ENCODE results near the gene ATP6AP1. TPM values are rescaled to one million over a fixed set of nuclear protein-coding genes. Genes with fewer than 3 reads are reported as not detected.

The ATP6AP1 gene
- total and polyA plus RNA-seq, 2 experiments from 2014 or later = 37.7 to 52.1 TPM

DNA sequence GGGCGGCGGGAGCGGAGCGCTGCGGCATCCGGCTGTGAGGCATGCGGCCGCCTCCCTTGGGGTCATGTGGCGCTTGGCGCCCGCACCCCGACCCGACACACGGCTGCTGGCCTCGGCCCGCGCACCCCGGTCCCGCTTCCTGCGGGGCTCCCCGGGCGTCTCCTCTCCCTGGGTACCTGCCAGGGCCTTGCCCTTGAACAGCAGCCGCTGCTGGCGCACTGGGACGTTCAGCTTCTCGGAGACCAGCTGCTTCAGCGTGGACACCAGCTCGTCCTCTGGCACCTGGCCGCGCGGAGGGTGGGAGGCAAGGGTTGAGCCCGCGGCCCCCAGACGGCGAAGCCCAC, 57.5 kb downstream of the ATP6AP1 start (continued):
- TF ChIP-seq, protein P1, sequence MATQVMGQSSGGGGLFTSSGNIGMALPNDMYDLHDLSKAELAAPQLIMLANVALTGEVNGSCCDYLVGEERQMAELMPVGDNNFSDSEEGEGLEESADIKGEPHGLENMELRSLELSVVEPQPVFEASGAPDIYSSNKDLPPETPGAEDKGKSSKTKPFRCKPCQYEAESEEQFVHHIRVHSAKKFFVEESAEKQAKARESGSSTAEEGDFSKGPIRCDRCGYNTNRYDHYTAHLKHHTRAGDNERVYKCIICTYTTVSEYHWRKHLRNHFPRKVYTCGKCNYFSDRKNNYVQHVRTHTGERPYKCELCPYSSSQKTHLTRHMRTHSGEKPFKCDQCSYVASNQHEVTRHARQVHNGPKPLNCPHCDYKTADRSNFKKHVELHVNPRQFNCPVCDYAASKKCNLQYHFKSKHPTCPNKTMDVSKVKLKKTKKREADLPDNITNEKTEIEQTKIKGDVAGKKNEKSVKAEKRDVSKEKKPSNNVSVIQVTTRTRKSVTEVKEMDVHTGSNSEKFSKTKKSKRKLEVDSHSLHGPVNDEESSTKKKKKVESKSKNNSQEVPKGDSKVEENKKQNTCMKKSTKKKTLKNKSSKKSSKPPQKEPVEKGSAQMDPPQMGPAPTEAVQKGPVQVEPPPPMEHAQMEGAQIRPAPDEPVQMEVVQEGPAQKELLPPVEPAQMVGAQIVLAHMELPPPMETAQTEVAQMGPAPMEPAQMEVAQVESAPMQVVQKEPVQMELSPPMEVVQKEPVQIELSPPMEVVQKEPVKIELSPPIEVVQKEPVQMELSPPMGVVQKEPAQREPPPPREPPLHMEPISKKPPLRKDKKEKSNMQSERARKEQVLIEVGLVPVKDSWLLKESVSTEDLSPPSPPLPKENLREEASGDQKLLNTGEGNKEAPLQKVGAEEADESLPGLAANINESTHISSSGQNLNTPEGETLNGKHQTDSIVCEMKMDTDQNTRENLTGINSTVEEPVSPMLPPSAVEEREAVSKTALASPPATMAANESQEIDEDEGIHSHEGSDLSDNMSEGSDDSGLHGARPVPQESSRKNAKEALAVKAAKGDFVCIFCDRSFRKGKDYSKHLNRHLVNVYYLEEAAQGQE (IDR thresholded peaks at IDR 0.05; ENCODE audit: unreplicated experiment) = no peak
- TF ChIP-seq, protein P2, sequence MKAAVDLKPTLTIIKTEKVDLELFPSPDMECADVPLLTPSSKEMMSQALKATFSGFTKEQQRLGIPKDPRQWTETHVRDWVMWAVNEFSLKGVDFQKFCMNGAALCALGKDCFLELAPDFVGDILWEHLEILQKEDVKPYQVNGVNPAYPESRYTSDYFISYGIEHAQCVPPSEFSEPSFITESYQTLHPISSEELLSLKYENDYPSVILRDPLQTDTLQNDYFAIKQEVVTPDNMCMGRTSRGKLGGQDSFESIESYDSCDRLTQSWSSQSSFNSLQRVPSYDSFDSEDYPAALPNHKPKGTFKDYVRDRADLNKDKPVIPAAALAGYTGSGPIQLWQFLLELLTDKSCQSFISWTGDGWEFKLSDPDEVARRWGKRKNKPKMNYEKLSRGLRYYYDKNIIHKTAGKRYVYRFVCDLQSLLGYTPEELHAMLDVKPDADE (IDR thresholded peaks at IDR 0.05) = no peak
- no peak for TF ChIP-seq JUNB (IDR thresholded peaks at IDR 0.05; ENCODE audit: unreplicated experiment)
- no peak for TF ChIP-seq ZNF331 (CRISPR knock-in tag; IDR thresholded peaks at IDR 0.05; ENCODE audit: low read depth)
- TF ChIP-seq NANOG (IDR thresholded peaks at IDR 0.05; ENCODE audit: borderline replicate concordance) = no peak

Small RNAs within 50 kb of the gene (microRNA-seq; reads per million reads assigned to microRNA genes)
- not detected for gene MIR6858

Small RNAs within 50 kb of the gene (small RNA-seq; reads per million reads assigned to genes)
- gene MIR6858 (ENCODE audit: low replicate concordance) = not detected
- not detected for gene SNORA70 (ENCODE audit: low replicate concordance)

Other genes with a start within 250 kb of the ATP6AP1 start
- gene OPN1MW, start 246.1 kb upstream of the ATP6AP1 start, total RNA-seq (2014; rRNA removed; shearing (Covaris generic)) = not detected in 2 replicates
- not detected in 2 replicates for gene OPN1MW, start 246.1 kb upstream of the ATP6AP1 start, polyA plus RNA-seq (2016; fragmentation: Nextera tagmentation; extraction: Ambion mirVana)
- not detected in 2 replicates for gene OPN1MW2, start 208.9 kb upstream of the ATP6AP1 start, total RNA-seq (2014; rRNA removed; shearing (Covaris generic))
- not detected in 2 replicates for gene OPN1MW2, start 208.9 kb upstream of the ATP6AP1 start, polyA plus RNA-seq (2016; fragmentation: Nextera tagmentation; extraction: Ambion mirVana)
- gene OPN1MW3, start 171.1 kb upstream of the ATP6AP1 start, total RNA-seq (2014; rRNA removed; shearing (Covaris generic)) = not detected in 2 replicates
- not detected in 2 replicates for gene OPN1MW3, start 171.1 kb upstream of the ATP6AP1 start, polyA plus RNA-seq (2016; fragmentation: Nextera tagmentation; extraction: Ambion mirVana)
- not detected in 2 replicates for gene TEX28, start 133.6 kb upstream of the ATP6AP1 start, total RNA-seq (2014; rRNA removed; shearing (Covaris generic))
- not detected in 2 replicates for gene TEX28, start 133.6 kb upstream of the ATP6AP1 start, polyA plus RNA-seq (2016; fragmentation: Nextera tagmentation; extraction: Ambion mirVana)
- gene TKTL1, start 132.9 kb upstream of the ATP6AP1 start, total RNA-seq (2014; rRNA removed; shearing (Covaris generic)) = not detected in 2 replicates
- gene TKTL1, start 132.9 kb upstream of the ATP6AP1 start, polyA plus RNA-seq (2016; fragmentation: Nextera tagmentation; extraction: Ambion mirVana) = not detected in 2 replicates
- 1,228 and 1,445 TPM in 2 replicates for gene FLNA, start 54.0 kb upstream of the ATP6AP1 start, total RNA-seq (2014; rRNA removed; shearing (Covaris generic))
- 579 and 629 TPM in 2 replicates for gene FLNA, start 54.0 kb upstream of the ATP6AP1 start, polyA plus RNA-seq (2016; fragmentation: Nextera tagmentation; extraction: Ambion mirVana)
- gene EMD, start 49.4 kb upstream of the ATP6AP1 start, total RNA-seq (2014; rRNA removed; shearing (Covaris generic)) = 76.0 and 78.6 TPM in 2 replicates
- 74.2 and 78.3 TPM in 2 replicates for gene EMD, start 49.4 kb upstream of the ATP6AP1 start, polyA plus RNA-seq (2016; fragmentation: Nextera tagmentation; extraction: Ambion mirVana)
- gene RPL10, start 30.3 kb upstream of the ATP6AP1 start, total RNA-seq (2014; rRNA removed; shearing (Covaris generic)) = 3,338 and 4,929 TPM in 2 replicates
- gene RPL10, start 30.3 kb upstream of the ATP6AP1 start, polyA plus RNA-seq (2016; fragmentation: Nextera tagmentation; extraction: Ambion mirVana) = 1,696 and 1,721 TPM in 2 replicates
- gene DNASE1L1, start 19.4 kb upstream of the ATP6AP1 start, total RNA-seq (2014; rRNA removed; shearing (Covaris generic)) = 16.0 and 16.1 TPM in 2 replicates
- gene DNASE1L1, start 19.4 kb upstream of the ATP6AP1 start, polyA plus RNA-seq (2016; fragmentation: Nextera tagmentation; extraction: Ambion mirVana) = 3.3 and 4.1 TPM in 2 replicates
- 36.0 and 43.3 TPM in 2 replicates for gene TAFAZZIN, start 17.1 kb upstream of the ATP6AP1 start, total RNA-seq (2014; rRNA removed; shearing (Covaris generic))
- gene TAFAZZIN, start 17.1 kb upstream of the ATP6AP1 start, polyA plus RNA-seq (2016; fragmentation: Nextera tagmentation; extraction: Ambion mirVana) = 24.1 and 26.1 TPM in 2 replicates
- 95.9 and 96.1 TPM in 2 replicates for gene GDI1, start 8.5 kb downstream of the ATP6AP1 start, total RNA-seq (2014; rRNA removed; shearing (Covaris generic))
- 48.5 and 49.1 TPM in 2 replicates for gene GDI1, start 8.5 kb downstream of the ATP6AP1 start, polyA plus RNA-seq (2016; fragmentation: Nextera tagmentation; extraction: Ambion mirVana)
- gene FAM50A, start 15.5 kb downstream of the ATP6AP1 start, total RNA-seq (2014; rRNA removed; shearing (Covaris generic)) = 20.9 and 23.9 TPM in 2 replicates
- 77.6 and 91.3 TPM in 2 replicates for gene FAM50A, start 15.5 kb downstream of the ATP6AP1 start, polyA plus RNA-seq (2016; fragmentation: Nextera tagmentation; extraction: Ambion mirVana)
- 5.4 and 7.0 TPM in 2 replicates for gene PLXNA3, start 29.6 kb downstream of the ATP6AP1 start, total RNA-seq (2014; rRNA removed; shearing (Covaris generic))
- 2.7 and 4.1 TPM in 2 replicates for gene PLXNA3, start 29.6 kb downstream of the ATP6AP1 start, polyA plus RNA-seq (2016; fragmentation: Nextera tagmentation; extraction: Ambion mirVana)
- 60.3 and 71.0 TPM in 2 replicates for gene LAGE3, start 50.6 kb downstream of the ATP6AP1 start, total RNA-seq (2014; rRNA removed; shearing (Covaris generic))
- 76.5 and 84.5 TPM in 2 replicates for gene LAGE3, start 50.6 kb downstream of the ATP6AP1 start, polyA plus RNA-seq (2016; fragmentation: Nextera tagmentation; extraction: Ambion mirVana)
- 39.0 and 43.7 TPM in 2 replicates for gene UBL4A, start 57.9 kb downstream of the ATP6AP1 start, total RNA-seq (2014; rRNA removed; shearing (Covaris generic))
- 15.2 and 15.6 TPM in 2 replicates for gene UBL4A, start 57.9 kb downstream of the ATP6AP1 start, polyA plus RNA-seq (2016; fragmentation: Nextera tagmentation; extraction: Ambion mirVana)
- 9.5 and 17.6 TPM in 2 replicates for gene SLC10A3, start 62.0 kb downstream of the ATP6AP1 start, total RNA-seq (2014; rRNA removed; shearing (Covaris generic))
- gene SLC10A3, start 62.0 kb downstream of the ATP6AP1 start, polyA plus RNA-seq (2016; fragmentation: Nextera tagmentation; extraction: Ambion mirVana) = 7.3 and 7.6 TPM in 2 replicates
- gene FAM3A, start 87.6 kb downstream of the ATP6AP1 start, total RNA-seq (2014; rRNA removed; shearing (Covaris generic)) = 14.0 and 16.5 TPM in 2 replicates
- gene FAM3A, start 87.6 kb downstream of the ATP6AP1 start, polyA plus RNA-seq (2016; fragmentation: Nextera tagmentation; extraction: Ambion mirVana) = 11.8 and 12.0 TPM in 2 replicates
- 66.2 and 66.7 TPM in 2 replicates for gene G6PD, start 118.2 kb downstream of the ATP6AP1 start, total RNA-seq (2014; rRNA removed; shearing (Covaris generic))
- 14.3 and 14.4 TPM in 2 replicates for gene G6PD, start 118.2 kb downstream of the ATP6AP1 start, polyA plus RNA-seq (2016; fragmentation: Nextera tagmentation; extraction: Ambion mirVana)
- gene IKBKG, start 118.9 kb downstream of the ATP6AP1 start, total RNA-seq (2014; rRNA removed; shearing (Covaris generic)) = 13.5 and 14.9 TPM in 2 replicates
- 11.5 and 12.6 TPM in 2 replicates for gene IKBKG, start 118.9 kb downstream of the ATP6AP1 start, polyA plus RNA-seq (2016; fragmentation: Nextera tagmentation; extraction: Ambion mirVana)
- gene CTAG1A, start 156.5 kb downstream of the ATP6AP1 start, total RNA-seq (2014; rRNA removed; shearing (Covaris generic)) = not detected in 2 replicates
- not detected in 2 replicates for gene CTAG1A, start 156.5 kb downstream of the ATP6AP1 start, polyA plus RNA-seq (2016; fragmentation: Nextera tagmentation; extraction: Ambion mirVana)
- gene CTAG1B, start 190.6 kb downstream of the ATP6AP1 start, total RNA-seq (2014; rRNA removed; shearing (Covaris generic)) = not detected in 2 replicates
- gene CTAG1B, start 190.6 kb downstream of the ATP6AP1 start, polyA plus RNA-seq (2016; fragmentation: Nextera tagmentation; extraction: Ambion mirVana) = not detected in 2 replicates
- 0.87 TPM in 1 of 2 replicates, not detected in the other for gene CTAG2, start 224.9 kb downstream of the ATP6AP1 start, total RNA-seq (2014; rRNA removed; shearing (Covaris generic))
- gene CTAG2, start 224.9 kb downstream of the ATP6AP1 start, polyA plus RNA-seq (2016; fragmentation: Nextera tagmentation; extraction: Ambion mirVana) = not detected in 2 replicates